GM12874 (cell line): Measurements from ENCODE around the gene FGFR2.

Source experiments
- CTCF ChIP-seq: IDR thresholded peaks from 2 replicates; pipeline ENCODE4 v1.5.1; 2011; ENCODE audit warnings: low read depth, mild to moderate bottlenecking, control low read depth, low read length, moderate library complexity; ENCODE audit not compliant: insufficient read depth

The FGFR2 gene

GRCh38 chr10:121514141-121514865, 83.9 kb downstream of the FGFR2 start:
- no peak for TF ChIP-seq CTCF

DNA sequence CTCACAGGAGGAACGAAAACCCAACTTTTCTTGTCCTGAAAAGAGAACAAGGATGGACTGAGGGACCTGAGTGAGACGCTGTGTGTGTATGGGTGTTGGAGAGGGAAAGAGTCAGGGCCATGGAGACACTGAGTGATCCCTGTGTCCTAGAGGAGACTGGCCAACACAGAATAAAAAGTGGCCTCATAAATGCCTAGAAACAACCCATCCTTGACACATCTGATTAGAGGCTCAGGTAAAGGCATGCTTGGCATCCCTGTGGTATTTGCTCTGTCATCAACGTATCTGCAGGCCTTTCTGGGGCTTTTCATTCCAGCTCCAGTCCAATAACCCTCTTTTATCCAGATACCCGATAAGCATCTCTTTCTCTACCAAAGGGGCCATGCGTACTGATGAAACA, 86.3 kb downstream of the FGFR2 start:
- TF ChIP-seq CTCF: no peak

DNA sequence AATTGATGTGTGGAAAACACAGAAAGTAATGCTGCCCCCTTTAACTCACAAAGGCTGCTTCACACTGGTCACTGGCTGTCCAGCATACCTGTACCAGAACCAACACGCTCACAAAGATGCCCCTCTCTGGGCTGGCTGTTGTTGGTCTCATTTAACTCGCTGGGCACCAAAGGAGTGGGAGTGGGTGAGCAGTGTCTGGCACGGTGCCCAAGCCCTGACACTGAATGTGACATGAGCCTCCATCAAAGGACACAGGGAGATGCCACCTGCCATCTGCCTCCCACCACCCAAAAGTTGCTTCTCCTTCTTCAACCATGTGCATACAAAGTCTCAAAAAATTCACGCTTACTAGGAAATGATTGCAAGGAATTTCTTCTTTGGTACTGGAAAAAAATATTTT, 86.8 kb downstream of the FGFR2 start:
- TF ChIP-seq CTCF: no peak

- no peak for TF ChIP-seq CTCF
Measured at GRCh38 chr10:121510201-121510771, 88.0 kb downstream of the FGFR2 start.

- no peak for TF ChIP-seq CTCF
Measured at GRCh38 chr10:121509796-121510195, 88.4 kb downstream of the FGFR2 start.

- no peak for TF ChIP-seq CTCF
Measured at GRCh38 chr10:121509112-121509511, 89.1 kb downstream of the FGFR2 start.

DNA sequence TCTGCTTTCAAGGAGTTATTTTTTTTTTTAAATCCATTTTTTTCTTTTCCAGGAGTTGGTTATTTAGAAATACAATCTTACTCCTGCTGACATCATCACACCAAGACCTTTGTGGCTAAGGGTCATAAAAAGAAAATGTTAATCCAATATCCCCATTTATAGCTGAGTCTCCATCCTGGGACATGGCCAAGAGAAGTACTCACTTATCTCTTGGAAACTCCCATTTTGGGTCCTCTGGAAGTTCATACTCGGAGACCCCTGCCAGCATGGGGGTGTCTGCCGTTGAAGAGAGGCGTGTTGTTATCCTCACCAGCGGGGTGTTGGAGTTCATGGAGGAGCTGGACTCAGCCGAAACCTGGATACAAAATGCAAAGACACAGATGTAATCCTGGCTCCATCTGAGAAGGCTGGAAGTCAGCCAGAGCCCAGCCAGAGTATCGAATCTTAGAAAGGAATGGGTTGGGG, 94.6 kb downstream of the FGFR2 start:
- no peak for TF ChIP-seq CTCF
